Stimulated activated CD4-positive, alpha-beta T cell treated with anti-CD3 and anti-CD28 coated beads, Interleukin-2, amount 100 ng/mL, for 4 hours (primary cell): Measurements from ENCODE around the gene SOHLH2.

ENCODE experiments used
- DNase-seq: peaks from one replicate; pipeline ENCODE4 v3.0.0-alpha.2; 2020; ENCODE audit warnings: low read depth

Gene SOHLH2

GRCh38 chr13:36214163-36214921 lies at the start of gene SOHLH2:
Gene SOHLH2, minus strand, starts transcription at chr13:36214556. Its CDS starts 30 bp downstream, at chr13:36214526.
- no peak for DNase-seq

- no peak for DNase-seq
Observed at GRCh38 chr13:36261976-36262375, 47.6 kb upstream of the SOHLH2 start.

GRCh38 chr13:36261011-36261410 lies 46.7 kb upstream of the SOHLH2 start:
- no peak for DNase-seq

- no peak for DNase-seq
Observed at GRCh38 chr13:36259361-36260137, 45.2 kb upstream of the SOHLH2 start.

- DNase-seq = no peak
Observed at GRCh38 chr13:36258831-36259230, 44.5 kb upstream of the SOHLH2 start.

- DNase-seq = no peak
Observed at GRCh38 chr13:36251526-36251925, 37.2 kb upstream of the SOHLH2 start.

- no peak for DNase-seq
Observed at GRCh38 chr13:36251017-36251416, 36.7 kb upstream of the SOHLH2 start.

- no peak for DNase-seq
Observed at GRCh38 chr13:36248700-36249099, 34.3 kb upstream of the SOHLH2 start.

GRCh38 chr13:36244990-36245389 lies 30.6 kb upstream of the SOHLH2 start:
- no peak for DNase-seq

- no peak for DNase-seq
Observed at GRCh38 chr13:36244073-36244472, 29.7 kb upstream of the SOHLH2 start.

GRCh38 chr13:36242761-36243160 lies 28.4 kb upstream of the SOHLH2 start:
- no peak for DNase-seq

GRCh38 chr13:36231236-36231635 lies 16.9 kb upstream of the SOHLH2 start:
- DNase-seq = no peak

- DNase-seq = no peak
Observed at GRCh38 chr13:36224730-36225129, 10.4 kb upstream of the SOHLH2 start.

- no peak for DNase-seq
Observed at GRCh38 chr13:36219883-36220282, 5.5 kb upstream of the SOHLH2 start.

GRCh38 chr13:36217456-36217855 lies 3.1 kb upstream of the SOHLH2 start:
- no peak for DNase-seq

GRCh38 chr13:36212789-36213188 lies 1.6 kb downstream of the SOHLH2 start:
- no peak for DNase-seq

- DNase-seq = no peak
Observed at GRCh38 chr13:36211567-36211966, 2.8 kb downstream of the SOHLH2 start.

- no peak for DNase-seq
Observed at GRCh38 chr13:36210738-36211137, 3.6 kb downstream of the SOHLH2 start.

- DNase-seq = no peak
Observed at GRCh38 chr13:36207672-36208071, 6.7 kb downstream of the SOHLH2 start.

- no peak for DNase-seq
Observed at GRCh38 chr13:36193151-36193855, 21.1 kb downstream of the SOHLH2 start.

GRCh38 chr13:36192166-36192565 lies 22.2 kb downstream of the SOHLH2 start:
- DNase-seq = no peak

GRCh38 chr13:36190771-36191170 lies 23.6 kb downstream of the SOHLH2 start:
- DNase-seq = no peak

GRCh38 chr13:36188441-36188840 lies 25.9 kb downstream of the SOHLH2 start:
- DNase-seq = no peak
